Measurements from ENCODE around the gene STAC.

DNA sequence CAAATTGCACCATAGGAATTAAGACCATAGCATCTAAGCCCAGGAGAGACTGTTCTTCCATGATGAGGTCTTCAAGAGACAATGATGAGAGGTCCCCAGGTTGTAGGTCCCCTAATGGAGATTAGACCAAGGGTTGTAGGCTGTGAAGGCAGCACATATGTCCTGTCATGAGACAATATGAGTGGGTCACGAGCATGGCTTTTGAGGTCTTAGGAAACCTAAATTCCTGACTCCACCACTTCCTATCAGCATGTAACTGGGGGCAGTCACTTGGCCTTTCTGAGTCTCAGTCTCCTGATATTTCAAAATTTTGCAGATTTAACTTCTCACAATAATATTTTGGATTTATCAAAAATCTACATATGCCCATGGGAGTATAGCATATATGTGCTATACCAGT lies 31.3 kb downstream of the STAC start:
- TF ChIP-seq ZFX (IDR thresholded peaks at IDR 0.05): no peak
- TF ChIP-seq, protein P1, sequence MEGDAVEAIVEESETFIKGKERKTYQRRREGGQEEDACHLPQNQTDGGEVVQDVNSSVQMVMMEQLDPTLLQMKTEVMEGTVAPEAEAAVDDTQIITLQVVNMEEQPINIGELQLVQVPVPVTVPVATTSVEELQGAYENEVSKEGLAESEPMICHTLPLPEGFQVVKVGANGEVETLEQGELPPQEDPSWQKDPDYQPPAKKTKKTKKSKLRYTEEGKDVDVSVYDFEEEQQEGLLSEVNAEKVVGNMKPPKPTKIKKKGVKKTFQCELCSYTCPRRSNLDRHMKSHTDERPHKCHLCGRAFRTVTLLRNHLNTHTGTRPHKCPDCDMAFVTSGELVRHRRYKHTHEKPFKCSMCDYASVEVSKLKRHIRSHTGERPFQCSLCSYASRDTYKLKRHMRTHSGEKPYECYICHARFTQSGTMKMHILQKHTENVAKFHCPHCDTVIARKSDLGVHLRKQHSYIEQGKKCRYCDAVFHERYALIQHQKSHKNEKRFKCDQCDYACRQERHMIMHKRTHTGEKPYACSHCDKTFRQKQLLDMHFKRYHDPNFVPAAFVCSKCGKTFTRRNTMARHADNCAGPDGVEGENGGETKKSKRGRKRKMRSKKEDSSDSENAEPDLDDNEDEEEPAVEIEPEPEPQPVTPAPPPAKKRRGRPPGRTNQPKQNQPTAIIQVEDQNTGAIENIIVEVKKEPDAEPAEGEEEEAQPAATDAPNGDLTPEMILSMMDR (conservative IDR thresholded peaks at IDR 0.05): no peak
